ENCODE results near the gene OR13C3. TPM values are rescaled to one million over a fixed set of nuclear protein-coding genes. Genes with fewer than 3 reads are reported as not detected.
"Not testable (repeated sequence)": the region's sequence is repeated elsewhere in the genome, so short reads cannot be mapped to it uniquely, and the experiment has no call there.

Gene OR13C3
- total RNA-seq, 1 donor = not detected

DNA sequence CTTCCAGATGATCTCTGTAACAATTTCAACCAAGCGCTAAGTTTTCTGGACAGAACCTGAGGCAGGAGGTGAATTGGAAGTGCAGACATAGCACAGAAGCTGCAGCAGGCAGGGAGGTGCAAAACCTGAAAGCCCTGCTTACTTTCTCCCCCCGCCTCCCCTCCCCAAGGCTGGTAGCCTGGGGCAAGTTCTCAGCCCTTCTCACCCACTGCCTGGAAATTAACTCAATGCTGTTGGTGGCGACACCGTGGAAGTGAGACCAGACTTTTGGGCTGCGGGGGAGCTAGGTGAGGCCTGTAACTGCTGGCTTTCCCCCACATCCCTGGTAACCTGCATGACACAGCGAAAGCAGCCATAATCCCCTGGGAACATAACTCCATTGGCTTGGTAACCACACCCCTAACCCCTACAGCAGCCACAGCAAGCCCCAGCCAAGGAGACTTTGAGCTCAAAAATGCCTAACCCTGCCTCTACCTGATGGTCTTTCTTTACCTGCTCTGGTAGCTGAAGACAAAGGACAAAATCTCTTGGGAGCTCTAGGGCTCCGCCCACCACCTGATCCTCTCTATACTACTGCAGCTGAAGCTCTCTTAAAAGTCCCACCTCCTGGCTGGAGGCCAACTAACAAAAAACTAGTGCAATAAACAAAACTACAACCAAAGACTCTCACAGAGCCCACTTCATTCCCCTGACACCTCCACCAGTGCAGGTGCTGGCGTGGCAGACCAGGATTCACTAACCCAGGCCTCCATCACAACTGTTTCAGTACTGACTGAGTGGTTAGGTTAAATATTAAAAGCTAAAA, 20.4 kb upstream of the OR13C3 start:
- no peak overlapping the region for H3K4me3 ChIP-seq (ENCODE audit: low read depth, low read length)
- TF ChIP-seq CTCF (IDR thresholded peaks at IDR 0.05; ENCODE audit: insufficient read depth, low read depth, low read length) = no peak
- DNase-seq (ENCODE audit: low read depth) = no peak

DNA sequence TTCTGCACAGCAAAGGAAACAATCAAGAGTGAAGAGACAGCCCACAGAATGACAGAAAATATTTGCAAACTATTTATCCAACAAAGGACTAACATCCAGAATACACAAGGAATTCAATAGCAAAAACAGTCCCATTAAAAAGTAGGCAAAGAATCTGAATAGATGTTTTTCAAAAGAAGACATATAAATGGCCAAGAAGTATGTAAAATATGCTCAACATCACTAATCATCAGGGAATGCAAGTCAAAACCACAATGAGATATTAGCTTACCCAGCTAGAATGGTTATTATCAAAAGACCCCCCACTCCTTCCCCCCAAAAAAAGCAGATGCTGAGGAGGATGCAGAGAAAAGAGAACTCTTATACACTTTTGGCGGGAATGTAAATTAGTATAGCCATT, 18.9 kb upstream of the OR13C3 start:
- no peak for TF ChIP-seq CTCF (IDR thresholded peaks at IDR 0.05; ENCODE audit: insufficient read depth, low read depth, low read length)
- no peak for DNase-seq (ENCODE audit: low read depth)
- no peak overlapping the region for H3K4me3 ChIP-seq (ENCODE audit: low read depth, low read length)

DNA sequence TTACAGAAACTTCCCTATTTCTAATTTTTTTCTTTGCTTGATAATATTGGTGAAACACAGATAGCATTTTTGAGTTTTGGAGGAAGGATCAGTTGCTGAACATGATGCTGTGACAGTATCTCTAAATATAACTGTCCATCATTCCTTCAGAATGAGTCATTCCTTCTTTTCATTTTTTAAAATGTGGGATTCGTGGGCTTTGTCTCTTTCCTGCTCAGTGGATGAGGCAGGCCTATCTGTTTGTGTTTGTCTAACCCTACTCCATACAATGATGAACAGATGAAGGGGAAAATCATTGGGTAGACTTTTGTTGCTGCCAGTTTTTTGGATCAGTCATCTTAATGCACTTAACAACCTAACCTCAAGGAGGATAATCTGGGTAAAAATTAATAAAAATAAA, 16.6 kb upstream of the OR13C3 start:
- no peak for DNase-seq (ENCODE audit: low read depth)
- TF ChIP-seq CTCF (IDR thresholded peaks at IDR 0.05; ENCODE audit: insufficient read depth, low read depth, low read length) = no peak
- H3K4me3 ChIP-seq (ENCODE audit: low read depth, low read length) = no peak overlapping the region

DNA sequence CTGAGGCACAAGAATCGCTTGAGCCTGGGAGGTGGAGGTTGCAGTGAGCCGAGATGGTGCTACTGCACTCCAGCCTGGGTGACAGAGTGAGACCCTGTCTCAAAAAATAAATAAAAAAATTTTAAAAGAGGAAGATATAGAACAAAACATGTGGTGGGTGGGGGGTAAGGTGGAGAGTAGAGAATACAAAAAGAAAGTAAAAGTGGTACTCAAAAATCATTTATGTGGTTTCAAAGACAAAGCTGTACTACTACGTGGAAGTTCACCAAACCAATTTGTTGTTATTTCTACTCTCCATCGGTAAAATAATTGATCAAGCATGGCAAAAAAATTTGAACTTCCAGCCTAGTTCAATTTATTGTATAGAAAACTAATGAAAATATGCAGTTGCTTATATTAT, 8.0 kb upstream of the OR13C3 start:
- H3K4me3 ChIP-seq (ENCODE audit: low read depth, low read length) = no peak overlapping the region
- no peak for DNase-seq (ENCODE audit: low read depth)
- no peak for TF ChIP-seq CTCF (IDR thresholded peaks at IDR 0.05; ENCODE audit: insufficient read depth, low read depth, low read length)

DNA sequence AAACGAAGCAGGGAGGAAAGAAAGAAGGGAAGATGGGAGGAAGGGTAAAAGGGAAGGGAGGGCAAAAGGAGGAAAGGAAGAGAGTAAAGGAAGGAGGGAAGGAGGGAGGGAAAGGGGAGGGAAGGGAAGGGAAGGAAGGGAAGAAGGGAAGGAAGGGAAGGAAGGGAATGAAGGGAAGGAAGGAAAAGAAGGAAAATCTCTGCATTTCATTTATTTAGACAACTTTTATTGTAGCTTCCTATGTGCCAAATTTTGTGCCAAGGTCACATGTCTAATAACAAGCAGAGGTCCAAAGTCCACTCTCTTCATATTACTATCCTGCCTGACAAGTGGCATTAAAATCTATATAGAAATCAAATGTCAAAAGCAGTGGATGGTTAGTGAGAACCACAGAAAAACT, 2.6 kb upstream of the OR13C3 start:
- TF ChIP-seq CTCF (IDR thresholded peaks at IDR 0.05; ENCODE audit: insufficient read depth, low read depth, low read length) = no peak

GRCh38 chr9:104527109-104527508, 9.5 kb downstream of the OR13C3 start, which contains the start of gene OR13C4:
TSS of gene OR13C4 (minus strand) at chr9:104527209. CDS start at chr9:104527209, 0 bp downstream.
- DNase-seq (ENCODE audit: low read depth) = no peak
- TF ChIP-seq CTCF (IDR thresholded peaks at IDR 0.05; ENCODE audit: insufficient read depth, low read depth, low read length) = no peak
- H3K4me3 ChIP-seq (ENCODE audit: low read depth, low read length) = no peak within 1 kb of the TSS

More for the DNA sequence above, 2.6 kb upstream of the OR13C3 start:
- no peak for DNase-seq (ENCODE audit: low read depth)
- H3K4me3 ChIP-seq (ENCODE audit: low read depth, low read length) = no peak overlapping the region

GRCh38 chr9:104520241-104520640, 16.4 kb downstream of the OR13C3 start:
- not testable (repeated sequence) for DNase-seq (ENCODE audit: low read depth); H3K4me3 ChIP-seq (ENCODE audit: low read depth, low read length)

Data from fibroblast of villous mesenchyme (primary cell).